HEK293 (cell line): ENCODE results near the gene RNF115.

Source experiments
- CTCF ChIA-PET: fragments of 350-600 bp; formaldehyde crosslinking; extraction: SDS; loops from one replicate; lab custom pipeline; 2021; ENCODE audit warnings: antibody characterized with exemption; lab: Yijun Ruan, JAX
- POLR2A ChIA-PET: fragments of 300-600 bp; formaldehyde crosslinking; extraction: SDS; loops from one replicate; lab custom pipeline; 2020; ENCODE audit warnings: antibody characterized with exemption, inconsistent platforms; lab: Yijun Ruan, JAX
- H3K27ac ChIP-seq: fragments of 200-500 bp; sonication (Bioruptor generic); 2 replicates; pipeline ENCODE4 v1.5.1; 2014; ENCODE audit warnings: low read depth, low read length, control low read depth, inconsistent platforms; ENCODE audit errors: extremely low read depth
- H3K36me3 ChIP-seq, 2 experiments: fragments of 200-500 bp in 1 of 2; sonication (Bioruptor generic) in 1 of 2; 1 replicate in 1 of 2; 2 replicates in 1 of 2; pipeline ENCODE4 v1.5.1; 2014 to 2017; ENCODE audit warnings: inconsistent platforms in 2 of 2, low read length in 2 of 2; ENCODE audit not compliant: control insufficient read depth in 2 of 2, insufficient read depth in 1 of 2
- H3K4me1 ChIP-seq: fragments of 200-500 bp; sonication (Bioruptor generic); 2 replicates; pipeline ENCODE4 v1.5.1; 2014; ENCODE audit warnings: mild to moderate bottlenecking, low read length, inconsistent platforms; ENCODE audit not compliant: control insufficient read depth, insufficient read depth
- H3K4me3 ChIP-seq: 2 replicates; pipeline ENCODE4 v1.5.1; 2011; ENCODE audit warnings: low read depth, mild to moderate bottlenecking, control low read depth, low read length, moderate library complexity
- H3K9me3 ChIP-seq: fragments of 200-500 bp; sonication (Bioruptor generic); 2 replicates; pipeline ENCODE4 v1.5.1; 2014; ENCODE audit warnings: low read depth, low read length, inconsistent platforms; ENCODE audit not compliant: control insufficient read depth, insufficient read depth
- ATF2 ChIP-seq: fragments of 450-650 bp; formaldehyde crosslinking; IDR thresholded peaks from 2 replicates; pipeline ENCODE4 v1.5.1; 2016; ENCODE audit warnings: missing biosample characterization, missing genetic modification characterization, low read depth
- KLF8 ChIP-seq: fragments of 450-650 bp; formaldehyde crosslinking; IDR thresholded peaks from 2 replicates; pipeline ENCODE4 v1.5.1; 2016; ENCODE audit warnings: missing biosample characterization, missing genetic modification characterization
- PATZ1 ChIP-seq: fragments of 450-650 bp; formaldehyde crosslinking; IDR thresholded peaks from 2 replicates; pipeline ENCODE4 v1.5.1; 2016; ENCODE audit warnings: missing biosample characterization, missing genetic modification characterization
- PBX3 ChIP-seq: sonication (generic); formaldehyde crosslinking; IDR thresholded peaks from 2 replicates; pipeline ENCODE4 v1.8.1; 2022; ENCODE audit warnings: mild to moderate bottlenecking, moderate library complexity, missing genetic modification reagents
- ZBTB21 ChIP-seq: fragments of 450-650 bp; formaldehyde crosslinking; IDR thresholded peaks from 2 replicates; pipeline ENCODE4 v1.5.1; 2017; ENCODE audit warnings: missing biosample characterization, missing genetic modification characterization
- ZBTB26 ChIP-seq: fragments of 450-650 bp; formaldehyde crosslinking; optimal IDR thresholded peaks from 2 replicates; pipeline ENCODE3; 2016; ENCODE audit warnings: missing biosample characterization, mild to moderate bottlenecking, missing genetic modification characterization
- ZBTB49 ChIP-seq: fragments of 450-650 bp; formaldehyde crosslinking; IDR thresholded peaks from 2 replicates; pipeline ENCODE4 v1.5.1; 2016; ENCODE audit warnings: missing biosample characterization, missing genetic modification characterization, low read depth
- ZBTB8A ChIP-seq: fragments of 450-650 bp; formaldehyde crosslinking; IDR thresholded peaks from 2 replicates; pipeline ENCODE4 v1.5.1; 2016; ENCODE audit warnings: missing biosample characterization, missing genetic modification characterization
- ZNF132 ChIP-seq: fragments of 450-650 bp; formaldehyde crosslinking; IDR thresholded peaks from 2 replicates; pipeline ENCODE4 v1.5.1; 2017; ENCODE audit warnings: missing biosample characterization, missing genetic modification characterization, borderline replicate concordance
- ZNF140 ChIP-seq: fragments of 450-650 bp; formaldehyde crosslinking; IDR thresholded peaks from 2 replicates; pipeline ENCODE4 v1.5.1; 2016; ENCODE audit warnings: missing biosample characterization, missing genetic modification characterization
- ZNF223 ChIP-seq: fragments of 450-650 bp; formaldehyde crosslinking; IDR thresholded peaks from 2 replicates; pipeline ENCODE4 v1.5.1; 2016; ENCODE audit warnings: missing biosample characterization, missing genetic modification characterization
- ZNF274 ChIP-seq, 2 experiments: fragments of 200-500 bp in 1 of 2; fragments of 450-650 bp in 1 of 2; sonication (Bioruptor generic) in 1 of 2; formaldehyde crosslinking in 1 of 2; IDR thresholded peaks; 2 replicates each; pipeline versions ENCODE4 v1.5.1 to v1.6.1; 2014 to 2016; ENCODE audit warnings: borderline replicate concordance in 1 of 2, inconsistent platforms in 1 of 2, low read length in 1 of 2, missing biosample characterization in 1 of 2, missing genetic modification characterization in 1 of 2
- ZNF391 ChIP-seq: fragments of 450-650 bp; formaldehyde crosslinking; IDR thresholded peaks from 2 replicates; pipeline ENCODE4 v1.5.1; 2016; ENCODE audit warnings: low read depth, missing biosample characterization, missing genetic modification characterization, borderline replicate concordance
- ZNF791 ChIP-seq: fragments of 450-650 bp; formaldehyde crosslinking; IDR thresholded peaks from 2 replicates; pipeline ENCODE4 v1.5.1; 2016; ENCODE audit warnings: missing biosample characterization, missing genetic modification characterization
- ZSCAN23 ChIP-seq: fragments of 450-650 bp; formaldehyde crosslinking; IDR thresholded peaks from 2 replicates; pipeline ENCODE4 v1.5.1; 2016; ENCODE audit warnings: missing biosample characterization, missing genetic modification characterization
- ZSCAN30 ChIP-seq: fragments of 450-650 bp; IDR thresholded peaks from 2 replicates; pipeline ENCODE4 v1.5.1; 2018; ENCODE audit warnings: missing biosample characterization, mild to moderate bottlenecking, missing genetic modification characterization, moderate library complexity

The RNF115 gene

GRCh38 chr1:145751491-145752037, 72.3 kb downstream of the RNF115 start:
- Histone ChIP-seq H3K36me3 (peaks cover 0 to 35% of the 10 kb centered on the region in 2 experiments; a peak in 1 of 3 replicates), H3K4me3 (no peak overlapping the region), H3K9me3 (no peaks in the 10 kb centered on the region), H3K27ac (no peak overlapping the region), H3K4me1 (peaks cover 3% of the 10 kb centered on the region; the same call in 1 of the 2 replicates)
- CTCF ChIA-PET, result interaction anchor here (1.1 to 1.8 kb wide), 2 partner anchors 8 to 31 kb away, joined by 3 to 8 read pairs; no protein-coding TSS in a partner anchor
- POLR2A ChIA-PET, result interaction anchor here (0.8 kb wide), 1 partner anchor 73 kb away, joined by 3 read pairs; the partner anchor contains the start of genes POLR3C and RNF115
- TF ChIP-seq PBX3 (no peak), ZSCAN30 (tag by site-specific recombination) (no peak), ZNF791 (tag by site-specific recombination) (no peak), ZBTB21 (tag by site-specific recombination) (no peak), ZNF140 (tag by site-specific recombination) (no peak), ZNF391 (tag by site-specific recombination) (no peak), KLF8 (tag by site-specific recombination) (no peak), ZBTB49 (no peak), ZNF223 (tag by site-specific recombination) (no peak), ATF2 (tag by site-specific recombination) (no peak), ZNF132 (tag by site-specific recombination) (no peak), ZNF274 (IDR thresholded peaks at IDR 0.05; ENCODE audit: low read length) (no peak), ZNF274 (tag by site-specific recombination; IDR thresholded peaks at IDR 0.05; ENCODE audit: borderline replicate concordance) (no peak), ZSCAN23 (tag by site-specific recombination) (no peak), ZBTB8A (tag by site-specific recombination) (no peak), PATZ1 (tag by site-specific recombination) (no peak), ZBTB26 (tag by site-specific recombination) (no peak)
